ENCODE data around the gene HOXD3.

HOXD3 gene

DNA sequence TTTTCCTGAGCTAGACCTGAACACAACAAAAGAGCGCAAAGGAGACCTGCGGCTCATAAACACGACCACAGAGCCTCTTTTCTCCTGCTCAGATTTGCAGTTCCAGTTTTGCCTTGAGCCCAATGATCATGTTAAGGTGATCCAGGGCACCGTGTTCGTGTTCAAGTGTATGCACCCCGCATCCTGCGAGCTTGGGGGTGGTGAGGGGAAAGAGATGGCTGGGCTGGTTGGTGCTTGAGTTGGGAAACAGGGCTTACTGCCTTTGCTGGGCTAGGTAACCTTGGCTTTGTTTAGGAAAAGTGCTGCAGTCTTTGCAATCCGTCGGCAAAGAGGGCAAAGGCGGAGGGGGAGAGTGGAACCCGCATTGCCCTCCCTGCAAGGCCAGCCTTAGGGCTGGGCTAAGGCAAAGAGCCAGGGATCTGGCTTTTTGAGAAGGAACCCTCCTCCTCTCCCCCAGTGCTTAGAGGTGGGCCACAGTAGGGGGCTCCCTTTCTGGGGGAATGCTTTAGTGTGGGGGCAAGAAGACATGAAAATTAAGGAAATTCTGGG, 39.2 kb upstream of the HOXD3 start:
- ATAC-seq (no peak), DNase-seq (no peak)
- H3K27ac Mint-ChIP-seq: no peak overlapping the region
- peaks cover 19% of the 10 kb centered on the region for H3K4me1 Mint-ChIP-seq
- peaks cover 8 to 11% of the 10 kb centered on the region in 2 donors for H3K9me3 Mint-ChIP-seq
- no peak overlapping the region for H3K4me3 Mint-ChIP-seq
- H3K27me3 Mint-ChIP-seq: peaks cover 96% of the 10 kb centered on the region

DNA sequence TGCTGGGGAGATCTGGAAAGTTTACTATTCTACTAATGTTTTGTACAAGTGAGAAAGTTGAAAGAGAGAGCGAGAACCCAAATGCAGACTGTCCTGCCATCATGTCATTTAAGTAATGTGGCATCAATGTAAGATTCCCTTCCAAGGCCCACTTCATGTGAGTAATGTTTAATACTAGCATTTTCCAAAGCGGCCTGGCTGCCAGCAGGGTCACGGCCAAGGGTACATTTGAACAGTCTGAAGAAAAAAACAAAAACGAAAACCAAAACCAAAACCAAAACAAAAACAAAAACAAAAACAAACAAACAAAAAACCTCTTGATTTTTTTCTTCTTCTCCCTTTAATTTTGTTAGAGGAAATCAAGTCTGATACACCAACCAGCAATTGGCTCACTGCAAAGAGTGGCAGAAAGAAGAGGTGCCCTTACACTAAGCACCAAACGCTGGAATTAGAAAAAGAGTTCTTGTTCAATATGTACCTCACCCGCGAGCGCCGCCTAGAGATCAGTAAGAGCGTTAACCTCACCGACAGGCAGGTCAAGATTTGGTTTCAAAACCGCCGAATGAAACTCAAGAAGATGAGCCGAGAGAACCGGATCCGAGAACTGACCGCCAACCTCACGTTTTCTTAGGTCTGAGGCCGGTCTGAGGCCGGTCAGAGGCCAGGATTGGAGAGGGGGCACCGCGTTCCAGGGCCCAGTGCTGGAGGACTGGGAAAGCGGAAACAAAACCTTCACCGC, 38.3 kb upstream of the HOXD3 start:
- peaks cover 96% of the 10 kb centered on the region for H3K27me3 Mint-ChIP-seq
- peaks cover 26% of the 10 kb centered on the region for H3K4me1 Mint-ChIP-seq
- peak overlapping the region in 1 of 2 donors; percentile 0 for H3K4me3 Mint-ChIP-seq
- H3K9me3 Mint-ChIP-seq: peaks cover 8 to 11% of the 10 kb centered on the region in 2 donors
- DNase-seq (no peak), ATAC-seq (no peak)
- H3K27ac Mint-ChIP-seq: no peak overlapping the region

DNA sequence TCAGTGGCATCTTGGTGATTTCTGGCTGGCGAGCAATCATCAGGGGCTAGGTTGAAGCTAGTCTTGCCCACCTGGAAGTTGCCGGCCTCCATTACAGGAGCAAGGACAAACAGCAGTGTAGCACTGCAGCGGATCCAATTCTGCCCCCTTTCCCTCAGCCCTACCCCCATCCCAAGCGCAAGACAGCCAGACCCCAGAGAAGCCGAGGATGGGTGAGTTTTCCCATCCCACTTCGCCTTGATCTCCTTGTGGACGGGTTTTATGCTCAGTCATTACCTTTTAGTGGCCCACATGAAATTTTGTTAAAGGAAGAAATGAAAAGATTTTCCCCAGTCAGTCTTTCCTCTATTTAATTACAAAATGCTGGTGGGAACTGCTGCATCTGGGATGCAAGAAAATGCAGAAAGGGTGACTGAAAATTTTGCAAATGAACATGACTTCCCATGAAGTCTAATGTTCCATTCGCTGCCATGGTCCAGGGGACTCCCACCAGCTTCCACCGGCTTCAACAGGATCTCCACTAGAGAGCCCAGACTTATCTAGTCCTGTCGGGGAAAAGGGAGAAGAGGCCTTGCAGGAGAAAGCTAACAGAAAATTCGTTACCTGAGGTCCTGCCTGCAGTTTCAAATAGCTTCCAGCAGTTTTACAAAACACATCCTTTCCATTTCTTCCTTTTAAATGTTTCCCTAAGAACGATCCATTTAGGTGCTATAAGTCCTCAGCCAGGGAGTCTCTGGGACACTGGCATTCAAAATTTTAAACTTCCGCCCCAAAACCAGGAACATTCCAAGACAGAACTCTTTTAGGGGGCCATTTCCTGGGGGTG, 36.5 kb upstream of the HOXD3 start:
- Mint-ChIP-seq H3K27me3 (peaks cover 99% of the 10 kb centered on the region), H3K4me1 (peaks cover 33% of the 10 kb centered on the region), H3K4me3 (no peak overlapping the region), H3K9me3 (peaks cover 8 to 11% of the 10 kb centered on the region in 2 donors), H3K27ac (no peak overlapping the region)
- no peak for DNase-seq
- ATAC-seq: no peak

DNA sequence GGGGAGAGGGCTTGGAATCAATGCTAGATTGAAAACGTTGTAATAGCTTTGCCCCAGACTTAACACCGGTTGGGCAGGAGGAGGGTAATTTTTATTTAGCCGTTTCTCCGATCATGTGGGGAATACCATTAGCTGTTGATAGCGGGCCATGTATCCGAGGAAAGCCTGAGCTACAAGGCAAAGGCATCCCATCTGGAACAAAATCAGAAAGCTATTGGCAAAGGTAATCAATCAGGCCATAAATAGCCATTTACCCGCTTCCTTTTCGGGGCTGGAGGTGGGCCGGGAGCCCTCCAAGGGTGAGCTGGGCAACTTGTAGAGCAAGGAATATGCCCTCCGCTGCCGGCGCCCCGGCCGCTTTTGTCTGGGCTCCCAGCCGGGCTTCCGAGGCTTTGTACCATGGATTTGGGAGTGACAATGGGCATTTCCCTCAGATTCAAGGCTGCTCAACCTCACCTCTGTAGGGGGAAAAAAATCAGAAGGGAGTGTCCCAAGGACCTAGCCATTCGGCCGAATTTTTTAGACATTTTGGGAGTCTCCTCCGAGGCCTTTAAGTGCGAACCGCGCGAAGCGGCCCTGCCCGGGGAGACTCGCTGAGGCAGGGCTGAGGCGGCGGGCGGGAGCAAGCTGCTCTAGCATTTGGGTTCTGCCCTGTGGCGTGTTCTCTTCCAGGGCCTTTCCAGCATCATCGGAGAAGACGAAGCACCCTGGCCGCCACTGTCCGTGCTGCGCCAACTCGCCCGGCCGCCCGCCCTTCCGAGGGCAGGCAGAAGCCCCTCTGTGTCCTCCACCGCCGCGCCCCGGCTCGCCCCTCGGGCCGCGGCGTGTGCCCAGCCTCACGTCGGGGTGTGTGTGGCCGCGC, 35.7 kb upstream of the HOXD3 start:
- peaks cover 8 to 11% of the 10 kb centered on the region in 2 donors for H3K9me3 Mint-ChIP-seq
- ATAC-seq: no peak
- peak overlapping the region in 1 of 2 donors; percentile 39 for H3K4me3 Mint-ChIP-seq
- peaks cover 99% of the 10 kb centered on the region for H3K27me3 Mint-ChIP-seq
- no peak overlapping the region for H3K27ac Mint-ChIP-seq
- peak in 1 of 2 donors; percentile 7 for DNase-seq
- peaks cover 33% of the 10 kb centered on the region for H3K4me1 Mint-ChIP-seq

DNA sequence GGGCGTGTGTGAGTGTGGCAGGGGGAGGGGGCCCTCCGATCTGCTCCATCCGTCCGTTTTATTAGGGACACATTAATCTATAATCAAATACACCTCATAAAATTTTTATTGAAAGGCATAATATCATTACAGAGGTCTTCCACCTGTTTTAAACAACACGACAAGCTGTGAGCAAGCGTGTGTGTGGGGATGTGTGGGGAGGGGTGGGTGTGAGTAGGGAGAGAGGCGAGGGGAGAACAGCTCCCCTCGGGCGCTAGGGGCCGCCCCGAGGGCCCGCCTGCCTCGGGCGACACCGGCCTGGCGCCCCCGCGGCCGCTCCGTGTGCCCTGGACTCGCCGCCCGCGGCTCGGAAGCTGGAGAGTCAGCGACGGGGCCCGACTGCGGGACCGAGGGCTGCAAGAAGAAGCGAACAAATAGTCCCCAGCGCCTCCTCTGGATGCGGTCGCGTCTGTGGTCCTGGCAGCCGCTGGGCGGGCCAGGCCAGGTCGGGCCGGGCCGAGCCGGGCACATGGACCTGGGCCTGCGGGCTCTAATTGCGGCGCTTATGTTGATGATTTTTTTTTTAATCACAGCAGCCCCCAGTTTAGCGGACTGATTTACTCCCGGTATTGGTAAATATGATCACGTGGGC, 34.9 kb upstream of the HOXD3 start:
- peak overlapping the region; percentile 68 to 80 for H3K4me3 Mint-ChIP-seq
- peak; percentile 19 for ATAC-seq
- H3K9me3 Mint-ChIP-seq: peaks cover 3 to 8% of the 10 kb centered on the region in 2 donors
- H3K27ac Mint-ChIP-seq: no peak overlapping the region
- no peak for DNase-seq
- peaks cover 33% of the 10 kb centered on the region for H3K4me1 Mint-ChIP-seq
- peaks cover 99% of the 10 kb centered on the region for H3K27me3 Mint-ChIP-seq

DNA sequence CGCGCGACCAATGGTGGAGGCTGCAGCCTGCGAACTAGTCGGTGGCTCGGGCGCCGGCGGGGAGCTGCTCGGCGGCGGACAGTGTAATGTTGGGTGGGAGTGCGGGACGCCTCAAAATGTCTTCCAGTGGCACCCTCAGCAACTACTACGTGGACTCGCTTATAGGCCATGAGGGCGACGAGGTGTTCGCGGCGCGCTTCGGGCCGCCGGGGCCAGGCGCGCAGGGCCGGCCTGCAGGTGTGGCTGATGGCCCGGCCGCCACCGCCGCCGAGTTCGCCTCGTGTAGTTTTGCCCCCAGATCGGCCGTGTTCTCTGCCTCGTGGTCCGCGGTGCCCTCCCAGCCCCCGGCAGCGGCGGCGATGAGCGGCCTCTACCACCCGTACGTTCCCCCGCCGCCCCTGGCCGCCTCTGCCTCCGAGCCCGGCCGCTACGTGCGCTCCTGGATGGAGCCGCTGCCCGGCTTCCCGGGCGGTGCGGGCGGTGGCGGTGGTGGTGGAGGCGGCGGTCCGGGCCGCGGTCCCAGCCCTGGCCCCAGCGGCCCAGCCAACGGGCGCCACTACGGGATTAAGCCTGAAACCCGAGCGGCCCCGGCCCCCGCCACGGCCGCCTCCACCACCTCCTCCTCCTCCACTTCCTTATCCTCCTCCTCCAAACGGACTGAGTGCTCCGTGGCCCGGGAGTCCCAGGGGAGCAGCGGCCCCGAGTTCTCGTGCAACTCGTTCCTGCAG, 34.3 kb upstream of the HOXD3 start, which contains the start of gene HOXD9:
TSS of gene HOXD9 (plus strand) at position 37 of the 728 bp plus-strand sequence. CDS start at position 87, 50 bp downstream.
- H3K4me3 Mint-ChIP-seq: peak within 1 kb of the TSS; percentile 68 to 80
- peaks cover 38% of the 10 kb centered on the region for H3K4me1 Mint-ChIP-seq
- peaks cover 0 to 8% of the 10 kb centered on the region in 2 donors for H3K9me3 Mint-ChIP-seq
- ATAC-seq: peak; percentile 50
- peak in 1 of 2 donors; percentile 29 for DNase-seq
- H3K27me3 Mint-ChIP-seq: peaks cover 99% of the 10 kb centered on the region
- H3K27ac Mint-ChIP-seq: no peak within 1 kb of the TSS

DNA sequence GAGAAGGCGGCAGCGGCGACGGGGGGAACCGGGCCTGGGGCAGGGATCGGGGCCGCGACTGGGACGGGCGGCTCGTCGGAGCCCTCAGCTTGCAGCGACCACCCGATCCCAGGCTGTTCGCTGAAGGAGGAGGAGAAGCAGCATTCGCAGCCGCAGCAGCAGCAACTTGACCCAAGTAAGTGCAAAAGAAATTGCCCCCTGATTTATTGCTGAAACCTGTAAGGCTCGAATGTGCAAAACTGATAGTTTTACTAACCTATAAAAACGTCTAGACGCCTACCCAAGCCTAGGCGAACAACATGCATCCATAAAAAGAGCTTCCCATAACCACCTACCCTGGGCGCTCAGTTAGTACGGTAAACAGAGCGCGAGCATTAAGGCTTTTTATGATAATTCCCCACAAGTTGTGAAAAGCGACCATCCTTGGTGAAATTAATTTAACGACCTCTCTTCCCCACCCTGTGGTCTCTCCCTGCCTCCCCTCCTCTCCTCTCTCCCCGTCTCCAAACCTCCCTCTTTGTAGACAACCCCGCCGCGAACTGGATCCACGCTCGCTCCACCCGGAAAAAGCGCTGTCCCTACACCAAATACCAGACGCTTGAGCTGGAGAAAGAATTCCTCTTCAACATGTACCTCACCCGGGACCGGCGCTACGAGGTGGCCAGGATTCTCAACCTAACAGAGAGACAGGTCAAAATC, 33.5 kb upstream of the HOXD3 start:
- H3K27me3 Mint-ChIP-seq: peaks cover 99% of the 10 kb centered on the region
- peaks cover 0 to 5% of the 10 kb centered on the region in 2 donors for H3K9me3 Mint-ChIP-seq
- DNase-seq (no peak), ATAC-seq (no peak)
- peak overlapping the region; percentile 18 to 67 for H3K4me3 Mint-ChIP-seq
- H3K27ac Mint-ChIP-seq: no peak overlapping the region
- peaks cover 38% of the 10 kb centered on the region for H3K4me1 Mint-ChIP-seq

DNA sequence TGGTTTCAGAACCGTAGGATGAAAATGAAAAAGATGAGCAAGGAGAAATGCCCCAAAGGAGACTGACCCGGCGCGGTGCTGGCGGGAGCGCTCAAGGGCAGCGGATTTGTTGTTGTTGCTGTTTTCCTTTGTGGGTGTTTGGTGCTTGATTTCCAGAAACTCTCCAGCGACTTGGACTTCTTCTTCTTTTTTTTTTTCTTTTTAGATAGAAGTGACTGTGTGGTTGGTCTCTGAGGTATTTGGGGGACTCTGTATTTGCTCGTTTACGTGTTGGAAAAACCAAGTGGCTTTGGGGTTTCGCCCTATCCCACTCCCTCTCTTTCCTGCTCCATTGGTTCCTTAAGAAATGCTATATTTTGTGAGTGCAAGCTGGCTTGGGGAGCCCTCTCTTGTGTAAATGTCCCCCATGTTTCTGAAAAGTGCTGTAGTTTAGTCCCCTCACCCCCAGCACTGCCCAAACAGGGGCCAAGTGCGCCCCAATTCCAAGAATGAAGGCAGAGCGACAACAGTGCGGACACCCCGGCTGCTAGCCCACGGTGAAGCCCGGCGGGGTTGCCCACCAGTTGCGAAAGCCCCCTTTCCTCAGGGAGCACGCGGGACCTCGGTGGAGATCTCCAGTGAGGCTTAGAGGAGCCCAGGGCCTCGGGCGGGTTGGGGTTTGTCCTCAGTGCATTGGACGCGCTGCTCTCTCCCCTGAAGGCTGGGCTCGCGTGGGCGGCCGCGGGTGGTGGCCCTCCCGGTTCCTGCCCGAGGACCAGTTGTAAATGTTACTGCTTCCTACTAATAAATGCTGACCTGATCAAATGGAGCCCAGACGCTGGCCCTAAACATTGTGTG, 32.8 kb upstream of the HOXD3 start:
- H3K9me3 Mint-ChIP-seq: no peaks in the 10 kb centered on the region
- H3K27ac Mint-ChIP-seq: no peak overlapping the region
- DNase-seq: peak in 1 of 2 donors; percentile 7
- peaks cover 39% of the 10 kb centered on the region for H3K4me1 Mint-ChIP-seq
- no peak overlapping the region for H3K4me3 Mint-ChIP-seq
- ATAC-seq: no peak
- H3K27me3 Mint-ChIP-seq: peaks cover 99% of the 10 kb centered on the region

DNA sequence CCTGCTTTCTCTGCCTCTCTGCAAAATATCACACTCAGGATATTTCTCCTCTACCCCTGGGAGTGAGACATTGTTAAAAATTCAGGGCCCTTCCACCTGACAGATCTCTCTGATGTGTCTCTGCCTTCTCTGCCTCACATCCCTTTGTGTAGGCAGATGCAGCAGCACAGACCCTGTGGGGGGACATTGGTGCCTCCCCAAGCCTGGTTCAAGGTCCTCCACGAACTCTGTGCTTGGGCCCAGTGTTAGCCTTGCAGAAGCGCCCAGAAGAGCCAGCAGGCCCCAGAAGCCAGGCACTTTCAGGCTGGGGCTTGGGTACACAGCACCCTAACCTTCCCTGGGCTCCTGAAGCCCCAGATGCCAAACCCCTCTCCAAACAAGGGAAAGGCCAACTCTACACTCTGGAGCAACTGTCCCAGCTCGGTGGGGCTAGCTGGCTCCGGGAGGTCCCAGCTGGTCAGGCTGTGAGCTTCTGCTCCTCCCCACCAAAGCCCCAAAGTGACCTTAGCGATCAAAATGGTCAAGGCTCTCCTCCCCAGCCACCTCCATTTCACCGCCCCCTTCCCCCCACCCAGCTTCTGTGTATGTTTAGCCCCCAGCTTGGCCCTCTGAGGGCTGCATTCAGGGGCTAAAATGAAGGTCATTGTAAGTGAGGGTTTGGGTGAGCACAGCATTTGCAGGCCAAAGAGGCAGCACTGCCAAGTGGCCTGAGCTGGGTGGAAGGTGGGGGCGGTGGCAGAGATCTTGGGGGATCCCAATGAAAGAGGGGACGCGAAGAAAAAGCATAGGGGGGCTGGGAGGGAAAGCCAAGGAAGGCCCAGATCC, 31.9 kb upstream of the HOXD3 start:
- Mint-ChIP-seq H3K9me3 (no peaks in the 10 kb centered on the region), H3K27ac (no peak overlapping the region), H3K27me3 (peaks cover 96% of the 10 kb centered on the region), H3K4me1 (peaks cover 40% of the 10 kb centered on the region), H3K4me3 (no peak overlapping the region)
- ATAC-seq (no peak), DNase-seq (peak in 1 of 2 donors; percentile 7)

DNA sequence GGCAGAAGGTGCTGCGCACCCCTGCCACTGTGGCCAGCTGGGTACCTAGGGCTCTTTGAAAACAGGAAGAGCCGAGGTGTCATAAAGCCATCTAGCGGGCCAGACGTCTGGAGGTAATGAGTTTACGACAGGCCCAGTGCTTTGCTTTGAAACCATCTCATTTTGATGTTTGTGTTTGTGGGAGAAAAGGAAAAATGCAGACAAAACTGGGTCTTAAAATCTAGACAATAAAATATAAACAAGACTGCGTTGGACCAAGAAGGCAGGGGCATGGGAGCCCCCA, 31.4 kb upstream of the HOXD3 start:
- Mint-ChIP-seq H3K4me3 (no peak overlapping the region), H3K27me3 (peaks cover 95% of the 10 kb centered on the region), H3K9me3 (no peaks in the 10 kb centered on the region), H3K27ac (no peak overlapping the region), H3K4me1 (peaks cover 42% of the 10 kb centered on the region)
- ATAC-seq (no peak), DNase-seq (no peak)

DNA sequence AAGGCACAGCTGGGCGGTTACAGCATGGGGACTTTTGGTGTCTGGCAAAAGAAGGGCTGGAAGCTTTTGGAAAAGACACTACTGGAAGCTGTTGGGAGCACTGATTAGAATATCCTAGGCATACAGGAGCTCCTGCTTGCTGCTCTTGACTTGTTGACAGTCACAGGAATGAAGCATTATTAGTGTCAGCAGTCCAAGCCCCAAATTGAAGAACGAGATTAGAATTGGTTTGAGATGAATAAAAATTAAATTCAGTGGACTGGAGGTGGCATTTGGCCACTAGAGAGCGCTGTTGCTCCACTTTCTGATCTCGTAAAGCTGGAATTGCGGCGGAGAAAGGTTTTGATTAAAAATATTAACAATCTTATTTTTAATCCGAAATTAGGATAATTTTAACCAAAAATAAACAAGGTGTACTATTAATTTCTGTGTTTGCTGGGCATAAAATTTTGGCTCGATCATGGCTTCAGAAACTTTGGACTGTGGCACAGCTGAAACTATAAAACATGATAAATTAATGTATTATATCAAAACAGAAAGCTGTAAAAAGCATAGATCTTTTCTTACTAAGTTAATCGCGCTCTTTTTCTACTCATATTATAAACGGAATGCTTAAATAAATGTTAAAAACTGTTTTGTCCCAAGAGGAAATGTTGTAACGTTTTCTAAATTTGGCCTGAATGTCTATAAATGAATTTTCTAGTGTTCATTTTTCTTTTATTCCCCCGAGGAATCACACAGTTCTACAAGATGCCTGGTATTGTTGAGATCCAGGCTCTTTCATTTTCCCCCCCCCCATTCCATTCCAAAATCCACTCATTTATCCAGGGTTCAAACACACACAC, 30.0 kb upstream of the HOXD3 start:
- Mint-ChIP-seq H3K27me3 (peaks cover 96% of the 10 kb centered on the region), H3K4me1 (peaks cover 45% of the 10 kb centered on the region), H3K4me3 (no peak overlapping the region), H3K27ac (no peak overlapping the region), H3K9me3 (no peaks in the 10 kb centered on the region)
- DNase-seq (peak in 1 of 2 donors; percentile 58), ATAC-seq (no peak)

DNA sequence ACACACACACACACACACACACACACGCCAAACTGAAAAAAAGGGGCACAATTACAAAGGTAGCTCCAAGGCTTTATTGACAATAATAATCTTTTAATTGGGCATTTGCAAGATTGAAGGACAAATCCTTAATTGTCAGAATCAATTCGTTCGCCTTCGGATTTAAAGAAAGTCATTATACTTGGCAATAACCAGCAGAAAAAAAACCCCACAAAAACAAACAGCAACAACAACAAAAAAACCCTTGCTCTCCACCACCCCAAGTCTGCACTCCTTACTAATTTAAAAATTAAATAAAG, 29.4 kb upstream of the HOXD3 start:
- peaks cover 51% of the 10 kb centered on the region for H3K4me1 Mint-ChIP-seq
- H3K4me3 Mint-ChIP-seq: no peak overlapping the region

More for the DNA sequence above, 29.4 kb upstream of the HOXD3 start:
- Mint-ChIP-seq H3K27ac (no peak overlapping the region), H3K27me3 (peaks cover 96% of the 10 kb centered on the region), H3K9me3 (no peaks in the 10 kb centered on the region)
- no peak for ATAC-seq
- no peak for DNase-seq

Measured in stimulated activated naive CD8-positive, alpha-beta T cell treated with anti-CD3 and anti-CD28 coated beads, Interleukin-15, amount 100 ng/mL, for 72 hours (primary cell).